Esophagus squamous epithelium (tissue), 5 donors: ENCODE measurements around the gene LMX1B. TPM values are rescaled to one million over a fixed set of nuclear protein-coding genes. Genes with fewer than 3 reads are reported as not detected.

Source experiments
- DNase-seq: peaks from one replicate; lab custom pipeline; 2025; lab: John Stamatoyannopoulos, UW
- H3K27ac ChIP-seq, 4 donors: fragments of 200-600 bp; sonication (generic); one replicate each; pipeline ENCODE4 v1.5.1; 2016 to 2019; ENCODE audit warnings: mild to moderate bottlenecking in 1 of 4
- H3K27me3 ChIP-seq, 4 donors: fragments of 200-600 bp; sonication (generic); 1 replicate in 3 of 4; 2 replicates in 1 of 4; pipeline versions ENCODE4 v1.5.1 to v1.6.0; 2017 to 2021; ENCODE audit warnings: antibody characterized with exemption in 1 of 4
- H3K36me3 ChIP-seq, 3 donors: fragments of 200-600 bp; sonication (generic); one replicate each; pipeline ENCODE4 v1.5.1; 2016 to 2019
- H3K4me1 ChIP-seq, 3 donors: fragments of 200-600 bp; sonication (generic); one replicate each; pipeline ENCODE4 v1.5.1; 2017 to 2019
- H3K4me3 ChIP-seq, 4 donors: fragments of 200-600 bp; sonication (generic); 1 replicate in 3 of 4; 2 replicates in 1 of 4; pipeline ENCODE4 v1.5.1; 2016 to 2019; ENCODE audit warnings: mild to moderate bottlenecking in 2 of 4, moderate library complexity in 1 of 4
- H3K9me3 ChIP-seq, 3 donors: fragments of 200-600 bp; sonication (generic); one replicate each; pipeline ENCODE4 v1.5.1; 2016 to 2019
- POLR2A ChIP-seq, 4 donors: fragments of 450-650 bp; IDR thresholded peaks; one replicate each; pipeline ENCODE4 v1.6.1; 2017; ENCODE audit warnings: antibody characterized with exemption in 4 of 4, mild to moderate bottlenecking in 4 of 4, moderate library complexity in 3 of 4
- WGBS, 2 donors: methylation state at CpG; one replicate each; pipeline ENCODE4 v1.1.5; 2018; 5-methylcytosine and 5-hydroxymethylcytosine counted together
- intact Hi-C: fragments of 100-400 bp; cut with DNase I; formaldehyde crosslinking; loops from one replicate; pipeline ENCODE4 v1.15.0; 2022
- total RNA-seq, 4 donors: library from RNA; depleted of rRNA; stranded (reverse); fragments of >200 nt; gene quantifications; one replicate each; pipeline ENCODE4 v1.1.0, GENCODE V29; 2016
- TF ChIP-seq, protein P1 (sequence below), 6 experiments: fragments of 450-650 bp in 4 of 6; fragments of 200-600 bp in 2 of 6; sonication (generic) in 2 of 6; IDR thresholded peaks; one replicate each; pipeline ENCODE4 v1.5.1; 2016 to 2019; ENCODE audit warnings: antibody characterized with exemption in 6 of 6, mild to moderate bottlenecking in 4 of 6, moderate library complexity in 4 of 6
- donor health status: DM: yes; HTN: yes; CAD: no.

The LMX1B gene
- total RNA-seq, 4 donors from 2014 or later, result 0.23 TPM; not detected in 3

DNA sequence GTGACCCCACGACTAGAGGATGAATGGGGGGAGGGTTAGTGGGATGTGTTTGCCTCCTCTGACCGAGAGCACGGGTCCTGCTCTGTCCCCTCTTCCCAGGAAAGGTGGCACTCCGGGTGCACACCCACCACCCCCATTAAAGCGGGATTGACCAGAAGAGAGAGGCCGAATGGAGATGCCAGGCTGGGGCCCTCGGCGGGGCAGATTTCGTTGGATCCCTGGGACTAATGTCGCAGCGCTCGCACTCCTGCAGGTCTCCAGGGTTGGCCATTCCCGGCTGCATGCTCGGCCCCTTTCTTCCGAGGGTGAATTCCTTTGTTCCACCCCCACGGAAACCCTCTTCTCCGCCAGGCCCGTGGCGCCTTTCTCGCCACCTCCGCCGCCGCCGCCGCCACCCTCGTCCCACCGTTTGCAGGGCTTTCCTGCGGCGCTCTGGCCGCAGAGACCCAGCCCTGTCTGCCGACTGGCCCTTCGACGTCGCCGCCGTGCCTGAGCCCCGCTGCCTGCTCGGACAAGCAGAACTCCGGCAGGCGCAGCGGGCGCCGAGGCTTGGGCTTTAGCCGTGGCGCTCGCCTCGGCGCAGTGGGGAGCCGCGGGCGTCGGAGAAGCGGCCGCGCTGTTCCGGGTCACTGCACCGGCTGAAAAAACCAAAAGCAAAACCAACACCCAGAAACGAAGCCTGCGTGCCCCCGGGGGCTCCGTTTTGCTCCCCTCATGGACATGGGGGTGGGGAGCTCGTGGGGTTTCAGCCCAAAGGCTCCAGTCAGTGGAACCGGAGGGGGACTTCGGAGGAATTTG, 11.8 kb downstream of the LMX1B start:
- peaks cover 15 to 36% (median 17%) of the 10 kb centered on the region in 3 donors for H3K4me1 ChIP-seq
- no peak for DNase-seq
- 6 to 25% methylated on average over 12 to 19 of the region's 64 CpGs for WGBS, 2 donors
- TF ChIP-seq, protein P1, sequence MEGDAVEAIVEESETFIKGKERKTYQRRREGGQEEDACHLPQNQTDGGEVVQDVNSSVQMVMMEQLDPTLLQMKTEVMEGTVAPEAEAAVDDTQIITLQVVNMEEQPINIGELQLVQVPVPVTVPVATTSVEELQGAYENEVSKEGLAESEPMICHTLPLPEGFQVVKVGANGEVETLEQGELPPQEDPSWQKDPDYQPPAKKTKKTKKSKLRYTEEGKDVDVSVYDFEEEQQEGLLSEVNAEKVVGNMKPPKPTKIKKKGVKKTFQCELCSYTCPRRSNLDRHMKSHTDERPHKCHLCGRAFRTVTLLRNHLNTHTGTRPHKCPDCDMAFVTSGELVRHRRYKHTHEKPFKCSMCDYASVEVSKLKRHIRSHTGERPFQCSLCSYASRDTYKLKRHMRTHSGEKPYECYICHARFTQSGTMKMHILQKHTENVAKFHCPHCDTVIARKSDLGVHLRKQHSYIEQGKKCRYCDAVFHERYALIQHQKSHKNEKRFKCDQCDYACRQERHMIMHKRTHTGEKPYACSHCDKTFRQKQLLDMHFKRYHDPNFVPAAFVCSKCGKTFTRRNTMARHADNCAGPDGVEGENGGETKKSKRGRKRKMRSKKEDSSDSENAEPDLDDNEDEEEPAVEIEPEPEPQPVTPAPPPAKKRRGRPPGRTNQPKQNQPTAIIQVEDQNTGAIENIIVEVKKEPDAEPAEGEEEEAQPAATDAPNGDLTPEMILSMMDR (IDR thresholded peaks at IDR 0.05), result no peak
- TF ChIP-seq POLR2A (IDR thresholded peaks at IDR 0.05), result no peak
- H3K4me3 ChIP-seq, result peak overlapping the region in 3 of 4 donors; percentile 9 to 59 (median 41)
- H3K9me3 ChIP-seq, result no peaks in the 10 kb centered on the region
- intact Hi-C loops, result no loop called here
- H3K27me3 ChIP-seq, result peaks cover 11 to 100% (median 46%) of the 10 kb centered on the region in 4 donors
- no peak overlapping the region for H3K27ac ChIP-seq
- no peaks in the 10 kb centered on the region for H3K36me3 ChIP-seq

DNA sequence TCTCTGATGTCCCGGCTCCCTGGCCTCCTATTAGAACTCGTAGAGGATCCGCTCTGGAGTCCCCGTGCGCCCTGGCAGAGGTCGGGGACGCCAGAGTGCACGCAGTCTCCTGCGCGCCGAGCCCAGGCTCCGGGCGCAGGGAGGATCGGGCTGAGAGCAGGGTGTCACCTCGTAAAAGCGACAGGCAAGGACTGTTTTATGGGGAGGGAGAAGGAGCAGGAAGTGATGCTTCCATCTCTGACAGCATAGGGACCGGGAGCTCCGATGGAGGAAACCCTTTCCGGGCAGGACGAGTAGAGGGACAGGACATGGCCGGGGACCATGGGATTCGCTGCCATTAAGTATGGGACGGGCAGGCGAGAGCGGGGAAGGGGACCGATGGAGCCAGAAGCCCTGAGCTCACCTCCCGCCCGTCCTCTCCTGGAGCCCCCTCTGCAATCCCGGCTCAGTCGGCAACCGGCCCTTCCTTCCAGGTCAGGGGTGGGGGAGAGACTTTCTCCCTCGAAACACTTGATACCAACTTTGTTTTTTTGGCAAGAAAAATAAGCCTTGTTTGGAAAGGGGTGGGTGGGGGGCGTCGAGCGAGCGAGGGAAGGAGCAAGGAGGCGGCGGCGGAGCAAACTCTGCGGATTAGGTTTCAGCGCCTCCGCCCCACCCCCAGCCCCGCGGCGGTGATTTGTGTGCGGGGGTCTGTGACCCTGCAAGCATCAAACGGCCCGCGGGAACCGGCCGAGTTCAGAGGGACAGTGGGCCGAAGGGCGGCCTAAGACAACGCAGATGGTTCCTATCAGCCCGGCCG, 12.6 kb downstream of the LMX1B start:
- no peaks in the 10 kb centered on the region for H3K9me3 ChIP-seq
- H3K27me3 ChIP-seq, result peaks cover 11 to 100% (median 46%) of the 10 kb centered on the region in 4 donors
- TF ChIP-seq, protein P1 (IDR thresholded peaks at IDR 0.05), result no peak
- no peak for TF ChIP-seq POLR2A (IDR thresholded peaks at IDR 0.05)
- intact Hi-C loops, result no loop called here
- peak overlapping the region in 3 of 4 donors; percentile 9 to 59 (median 41) for H3K4me3 ChIP-seq
- 3 to 18% methylated on average over 28 to 36 of the region's 56 CpGs for WGBS, 2 donors
- H3K27ac ChIP-seq, result no peak overlapping the region
- H3K36me3 ChIP-seq, result no peaks in the 10 kb centered on the region
- H3K4me1 ChIP-seq, result peaks cover 17 to 41% (median 18%) of the 10 kb centered on the region in 3 donors
- DNase-seq, result no peak

DNA sequence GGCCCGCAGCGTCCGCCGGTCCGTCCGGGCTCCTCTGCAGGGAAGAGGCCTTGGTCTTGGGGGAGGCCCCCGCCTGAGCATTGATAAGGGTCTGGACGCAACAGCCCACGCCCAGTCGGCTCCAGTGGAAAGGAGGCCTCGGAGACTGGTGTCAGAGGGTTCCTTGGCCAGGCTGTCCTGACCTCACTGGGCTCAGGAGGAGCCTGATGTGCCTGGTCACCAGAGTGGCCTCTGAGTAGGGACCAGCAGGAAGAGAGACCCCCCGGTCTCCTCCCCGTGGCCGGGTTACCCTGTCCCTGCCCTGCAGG, 13.2 kb downstream of the LMX1B start:
- DNase-seq, result no peak
- Histone ChIP-seq H3K36me3 (no peaks in the 10 kb centered on the region), H3K27ac (no peak overlapping the region), H3K9me3 (no peaks in the 10 kb centered on the region), H3K4me1 (peaks cover 17 to 41% (median 18%) of the 10 kb centered on the region in 3 donors), H3K27me3 (peaks cover 11 to 100% (median 45%) of the 10 kb centered on the region in 4 donors), H3K4me3 (no peak overlapping the region)
- 55 to 64% methylated on average over 2 to 8 of the region's 14 CpGs for WGBS, 2 donors
- TF ChIP-seq, protein P1 (IDR thresholded peaks at IDR 0.05), result no peak
- TF ChIP-seq POLR2A (IDR thresholded peaks at IDR 0.05), result no peak
- intact Hi-C loops, result no loop called here

DNA sequence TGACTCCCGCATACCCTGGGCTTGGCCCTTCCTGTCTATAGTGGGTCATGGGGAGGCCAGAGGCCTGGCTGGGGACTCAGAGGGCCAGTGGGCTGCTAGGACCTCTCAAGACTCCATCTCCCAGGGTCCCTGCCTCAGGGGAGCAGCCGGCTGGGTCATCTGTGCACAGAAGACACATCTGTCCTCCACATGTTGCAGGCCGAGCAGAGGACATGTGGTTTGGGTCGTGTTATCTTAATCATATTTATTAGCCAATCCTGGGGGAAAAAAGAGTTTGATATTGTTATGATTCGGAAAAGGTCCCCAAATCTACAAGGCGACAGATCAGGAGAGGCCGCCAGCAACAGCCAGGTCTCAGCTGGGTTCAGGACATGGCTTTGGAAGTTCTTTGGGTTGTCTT, 14.4 kb downstream of the LMX1B start:
- DNase-seq, result no peak
- 86 to 92% methylated on average over 6 to 7 of the region's 7 CpGs for WGBS, 2 donors
- no peak for TF ChIP-seq POLR2A (IDR thresholded peaks at IDR 0.05)
- TF ChIP-seq, protein P1 (IDR thresholded peaks at IDR 0.05), result no peak
- Histone ChIP-seq H3K27me3 (peaks cover 11 to 100% (median 39%) of the 10 kb centered on the region in 4 donors), H3K36me3 (no peaks in the 10 kb centered on the region), H3K9me3 (no peaks in the 10 kb centered on the region), H3K27ac (no peak overlapping the region), H3K4me3 (no peak overlapping the region), H3K4me1 (peaks cover 17 to 41% (median 18%) of the 10 kb centered on the region in 3 donors)
- intact Hi-C loops, result no loop called here
